Keratinocyte (primary cell): ENCODE measurements around the gene FAM124A. TPM values are rescaled to one million over a fixed set of nuclear protein-coding genes. Genes with fewer than 3 reads are reported as not detected.

Experiments used
- DNase-seq: peaks from one replicate; pipeline ENCODE4 v3.0.0-alpha.2; 2011; ENCODE audit warnings: low read depth, missing footprints, low spot score
- FAIRE-seq: peaks from 2 replicates; lab custom pipeline; 2011; peaks lifted over from hg19 to GRCh38; lab: Jason Lieb, UNC
- H2AFZ ChIP-seq: 2 replicates; pipeline ENCODE4 v1.6.0; 2012; ENCODE audit warnings: low read length, control low read depth, inconsistent platforms; ENCODE audit not compliant: control insufficient read depth
- H3K27ac ChIP-seq: 2 replicates; pipeline ENCODE4 v1.5.1; 2011; ENCODE audit warnings: low read length; ENCODE audit not compliant: control insufficient read depth, insufficient read depth
- H3K27me3 ChIP-seq: 3 replicates; pipeline ENCODE4 v1.6.0; 2011; ENCODE audit warnings: low read length; ENCODE audit not compliant: control insufficient read depth, insufficient read depth; ENCODE audit errors: extremely low read depth
- H3K36me3 ChIP-seq, 2 experiments: 2 replicates in 1 of 2; 3 replicates in 1 of 2; pipeline ENCODE4 v1.5.1; 2011; ENCODE audit warnings: low read length in 2 of 2, mild to moderate bottlenecking in 1 of 2; ENCODE audit not compliant: control insufficient read depth in 2 of 2, insufficient read depth in 2 of 2; ENCODE audit errors: extremely low read depth in 1 of 2
- H3K4me1 ChIP-seq: 3 replicates; pipeline ENCODE4 v1.5.1; 2011; ENCODE audit warnings: low read length; ENCODE audit not compliant: control insufficient read depth, insufficient read depth; ENCODE audit errors: extremely low read depth
- H3K4me2 ChIP-seq: 3 replicates; pipeline ENCODE4 v1.6.0; 2011; ENCODE audit warnings: low read depth, low read length; ENCODE audit not compliant: control insufficient read depth, insufficient read depth; ENCODE audit errors: extremely low read depth
- H3K4me3 ChIP-seq, 3 experiments: fragments of 200-600 bp in 1 of 3; sonication (generic) in 1 of 3; 2 replicates in 2 of 3; 3 replicates in 1 of 3; pipeline ENCODE4 v1.5.1; 2011 to 2016; ENCODE audit warnings: low read length in 3 of 3, mild to moderate bottlenecking in 3 of 3, control low read depth in 2 of 3, inconsistent platforms in 1 of 3, low read depth in 1 of 3, mixed read lengths in 1 of 3, mixed run types in 1 of 3, moderate library complexity in 1 of 3; ENCODE audit not compliant: control insufficient read depth in 2 of 3, insufficient read depth in 2 of 3; ENCODE audit errors: extremely low read depth in 1 of 3
- H3K79me2 ChIP-seq: 2 replicates; pipeline ENCODE4 v1.6.0; 2012; ENCODE audit warnings: low read length; ENCODE audit not compliant: control insufficient read depth, insufficient read depth
- H3K9ac ChIP-seq: 3 replicates; pipeline ENCODE4 v1.6.0; 2011; ENCODE audit warnings: low read length; ENCODE audit not compliant: control insufficient read depth, insufficient read depth; ENCODE audit errors: extremely low read depth
- H3K9me1 ChIP-seq: 3 replicates; pipeline ENCODE4 v1.6.0; 2011; ENCODE audit warnings: low read length; ENCODE audit not compliant: control insufficient read depth, insufficient read depth; ENCODE audit errors: extremely low read depth
- H3K9me3 ChIP-seq: 2 replicates; pipeline ENCODE4 v1.5.1; 2012; ENCODE audit warnings: low read depth, low read length; ENCODE audit not compliant: control insufficient read depth
- H4K20me1 ChIP-seq: 3 replicates; pipeline ENCODE4 v1.6.0; 2011; ENCODE audit warnings: low read length; ENCODE audit not compliant: control insufficient read depth, insufficient read depth; ENCODE audit errors: extremely low read depth
- CTCF ChIP-seq, 3 experiments: IDR thresholded peaks in 1 of 3; conservative IDR thresholded peaks in 1 of 3; optimal IDR thresholded peaks in 1 of 3; 2 replicates in 2 of 3; 3 replicates in 1 of 3; pipeline versions ENCODE3 to v1.5.1; 2011; ENCODE audit warnings: low read length in 3 of 3, mild to moderate bottlenecking in 3 of 3, moderate library complexity in 2 of 3, control low read depth in 1 of 3, inconsistent platforms in 1 of 3; ENCODE audit not compliant: insufficient read depth in 2 of 3; ENCODE audit errors: extremely low read depth in 1 of 3
- EZH2 ChIP-seq: IDR thresholded peaks from one replicate; pipeline ENCODE4 v1.6.1; 2012; ENCODE audit warnings: inconsistent platforms, mild to moderate bottlenecking, low read length, moderate library complexity
- dilution Hi-C: fragments of 300-500 bp; cut with MboI; formaldehyde crosslinking; loops from one replicate; pipeline ENCODE4 v1.7.0; 2020; ENCODE audit warnings: low sequenced_read_pairs; ENCODE audit not compliant: extremely low pct_ligation_motif_present
- polyA plus RNA-seq, 5 experiments: library from polyadenylated mRNA; depleted of rRNA in 3 of 5; stranded (reverse) in 3 of 5; stranded (forward) in 1 of 5; unstranded in 1 of 5; fragments of >200 nt; gene quantifications; 1 replicate in 1 of 5; 2 replicates in 3 of 5; 3 replicates in 1 of 5; pipeline versions ENCODE4 v1.2.1 to v1.2.3, GENCODE V29; 2011 to 2012; ENCODE audit warnings: missing spikeins in 2 of 5, low read depth in 1 of 5, low replicate concordance in 1 of 5

FAM124A gene
- polyA plus RNA-seq, 1 donor (not counting 4 experiments of a cell fraction or from before 2014, with no cell fraction given), result 0.05 TPM

GRCh38 chr13:51241720-51242119, 19.5 kb downstream of the FAM124A start:
- Histone ChIP-seq H3K4me3 (no peak overlapping the region), H2AFZ (no peak overlapping the region), H3K4me2 (no peak overlapping the region), H3K27me3 (peaks cover 25% of the 10 kb centered on the region), H3K27ac (no peak overlapping the region), H3K9ac (no peak overlapping the region), H4K20me1 (no peaks in the 10 kb centered on the region), H3K4me1 (no peaks in the 10 kb centered on the region), H3K79me2 (no peaks in the 10 kb centered on the region), H3K9me3 (no peaks in the 10 kb centered on the region), H3K36me3 (no peaks in the 10 kb centered on the region), H3K9me1 (no peaks in the 10 kb centered on the region)
- DNase-seq (no peak), FAIRE-seq (no peak)
- dilution Hi-C loops, result no loop called here
- no peak for TF ChIP-seq CTCF (optimal IDR thresholded peaks at IDR 0.05 in 1 of 3, IDR thresholded peaks at IDR 0.05 in 1 of 3, conservative IDR thresholded peaks at IDR 0.05 in 1 of 3; ENCODE audit: extremely low read depth in 1 of 3, insufficient read depth in 2 of 3, low read length in 3 of 3)
- TF ChIP-seq EZH2, result no peak

GRCh38 chr13:51243227-51243626, 21.0 kb downstream of the FAM124A start:
- H3K9ac ChIP-seq, result no peak overlapping the region
- no peaks in the 10 kb centered on the region for H3K9me1 ChIP-seq
- dilution Hi-C loops, result no loop called here
- no peaks in the 10 kb centered on the region for H3K36me3 ChIP-seq
- no peaks in the 10 kb centered on the region for H3K79me2 ChIP-seq
- no peaks in the 10 kb centered on the region for H3K9me3 ChIP-seq
- H3K4me2 ChIP-seq, result no peak overlapping the region
- TF ChIP-seq EZH2 (no peak), CTCF (optimal IDR thresholded peaks at IDR 0.05 in 1 of 3, IDR thresholded peaks at IDR 0.05 in 1 of 3, conservative IDR thresholded peaks at IDR 0.05 in 1 of 3; ENCODE audit: extremely low read depth in 1 of 3, insufficient read depth in 2 of 3, low read length in 3 of 3) (no peak)
- no peak overlapping the region for H3K27ac ChIP-seq
- H3K4me3 ChIP-seq, result no peak overlapping the region
- no peak for DNase-seq
- H2AFZ ChIP-seq, result no peak overlapping the region
- H3K27me3 ChIP-seq, result peaks cover 33% of the 10 kb centered on the region
- no peaks in the 10 kb centered on the region for H4K20me1 ChIP-seq
- FAIRE-seq, result no peak
- H3K4me1 ChIP-seq, result no peaks in the 10 kb centered on the region
